Natural killer cell (primary cell): ENCODE measurements around the gene SLCO3A1. TPM values are rescaled to one million over a fixed set of nuclear protein-coding genes. Genes with fewer than 3 reads are reported as not detected.

Experiments used
- ATAC-seq, 3 donors: fragments of 150-1000 bp in 2 of 3; fragments of 200-7000 bp in 1 of 3; cut with Tn5 transposase; 1 replicate in 1 of 3; 2 replicates in 2 of 3; pipeline ENCODE4 v1.10.0; 2021; ENCODE audit warnings: mild to moderate bottlenecking in 2 of 3, moderate library complexity in 2 of 3
- DNase-seq, 2 donors: peaks; one replicate each; pipeline versions ENCODE4 v3.0.0 to v3.0.0-alpha.2; 2013 to 2021; ENCODE audit warnings: mixed read lengths in 1 of 2
- H3K27ac ChIP-seq: one replicate; pipeline ENCODE4 v1.5.1; 2013; ENCODE audit warnings: mild to moderate bottlenecking, low read length
- H3K27me3 ChIP-seq: one replicate; pipeline ENCODE4 v1.6.1; 2013; ENCODE audit warnings: low read length; ENCODE audit not compliant: control insufficient read depth, insufficient read depth
- H3K36me3 ChIP-seq: one replicate; pipeline ENCODE4 v1.6.1; 2013; ENCODE audit warnings: low read length; ENCODE audit not compliant: control insufficient read depth, insufficient read depth
- H3K4me1 ChIP-seq: one replicate; pipeline ENCODE4 v1.6.1; 2013; ENCODE audit warnings: low read length; ENCODE audit not compliant: control insufficient read depth, insufficient read depth
- H3K4me3 ChIP-seq: one replicate; pipeline ENCODE4 v1.5.1; 2013; ENCODE audit warnings: low read length
- H3K9me3 ChIP-seq: one replicate; pipeline ENCODE4 v1.6.1; 2013; ENCODE audit warnings: low read length; ENCODE audit not compliant: control insufficient read depth, insufficient read depth
- H3K27ac Mint-ChIP-seq, 2 donors: one replicate each; pipeline ENCODE4 v1.8.0; 2022; ENCODE audit warnings: mild to moderate bottlenecking in 2 of 2, mixed read lengths in 2 of 2, moderate library complexity in 1 of 2
- H3K27me3 Mint-ChIP-seq, 2 donors: one replicate each; pipeline ENCODE4 v1.8.0; 2022; ENCODE audit warnings: low read depth in 2 of 2, mixed read lengths in 2 of 2
- H3K36me3 Mint-ChIP-seq: one replicate; pipeline ENCODE4 v1.8.0; 2022; ENCODE audit warnings: mixed read lengths
- H3K4me1 Mint-ChIP-seq, 2 donors: one replicate each; pipeline ENCODE4 v1.8.0; 2022; ENCODE audit warnings: mixed read lengths in 2 of 2
- H3K4me3 Mint-ChIP-seq: one replicate; pipeline ENCODE4 v1.8.0; 2022; ENCODE audit warnings: mild to moderate bottlenecking, moderate library complexity, mixed read lengths
- H3K9me3 Mint-ChIP-seq, 2 donors: one replicate each; pipeline ENCODE4 v1.8.0; 2022; ENCODE audit warnings: mixed read lengths in 2 of 2
- CTCF ChIP-seq: fragments of 200-600 bp; IDR thresholded peaks from one replicate; pipeline ENCODE4 v1.8.0; 2022; ENCODE audit warnings: antibody characterized with exemption
- WGBS: methylation state at CpG from one replicate; pipeline ENCODE4 v1.1.7; 2013; ENCODE audit warnings: missing lambda C conversion rate; ENCODE audit not compliant: insufficient coverage; 5-methylcytosine and 5-hydroxymethylcytosine counted together
- intact Hi-C: fragments of 100-400 bp; cut with micrococcal nuclease; formaldehyde crosslinking; loops from one replicate; pipeline ENCODE4 v1.14.2; 2022
- total RNA-seq, 4 donors: library from RNA; stranded (reverse); fragments of 120-200 nt in 1 of 4; gene quantifications; one replicate each; pipeline versions ENCODE4 v1.2.3 to v1.2.4, GENCODE V29; 2013 to 2022

SLCO3A1 gene
- total RNA-seq, 3 donors from 2014 or later (not counting 1 experiment from before 2014, with no cell fraction given), result 48.5 to 73.5 (median 68.8) TPM

- no peaks in the 10 kb centered on the region for H3K36me3 ChIP-seq
- H3K4me3 ChIP-seq, result no peak overlapping the region
- no peak for DNase-seq
- H3K27ac ChIP-seq, result no peak overlapping the region
- Mint-ChIP-seq H3K9me3 (no peaks in the 10 kb centered on the region), H3K27me3 (no peaks in the 10 kb centered on the region), H3K4me3 (no peak overlapping the region), H3K4me1 (peaks cover 52 to 60% of the 10 kb centered on the region in 2 donors), H3K27ac (no peak overlapping the region), H3K36me3 (no peaks in the 10 kb centered on the region)
- intact Hi-C loops, result no loop called here
- no peak for ATAC-seq
- TF ChIP-seq CTCF, result no peak
- WGBS, result 97% methylated on average over 2 of the region's 3 CpGs
- H3K27me3 ChIP-seq, result no peaks in the 10 kb centered on the region
- no peaks in the 10 kb centered on the region for H3K9me3 ChIP-seq
- H3K4me1 ChIP-seq, result peaks cover 4% of the 10 kb centered on the region
These were observed 19.6 kb downstream of the SLCO3A1 start for GRCh38 chr15:91873138-91873536.

GRCh38 chr15:91874171-91874570 lies 20.7 kb downstream of the SLCO3A1 start:
- H3K36me3 ChIP-seq, result no peaks in the 10 kb centered on the region
- H3K4me3 ChIP-seq, result no peak overlapping the region
- ATAC-seq (no peak), DNase-seq (no peak)
- no peak for TF ChIP-seq CTCF
- H3K4me1 ChIP-seq, result peaks cover 4% of the 10 kb centered on the region
- WGBS, result 92% methylated on average over 3 of the region's 3 CpGs
- Mint-ChIP-seq H3K27ac (no peak overlapping the region), H3K4me3 (no peak overlapping the region), H3K9me3 (no peaks in the 10 kb centered on the region), H3K36me3 (no peaks in the 10 kb centered on the region), H3K27me3 (no peaks in the 10 kb centered on the region), H3K4me1 (peaks cover 51 to 65% of the 10 kb centered on the region in 2 donors)
- H3K9me3 ChIP-seq, result no peaks in the 10 kb centered on the region
- intact Hi-C loops, result no loop called here
- no peak overlapping the region for H3K27ac ChIP-seq
- H3K27me3 ChIP-seq, result no peaks in the 10 kb centered on the region

- H3K27ac ChIP-seq, result no peak overlapping the region
- H3K9me3 ChIP-seq, result no peaks in the 10 kb centered on the region
- intact Hi-C loops, result no loop called here
- DNase-seq (no peak), ATAC-seq (no peak)
- H3K4me1 ChIP-seq, result peaks cover 4% of the 10 kb centered on the region
- no peaks in the 10 kb centered on the region for H3K36me3 Mint-ChIP-seq
- no peak overlapping the region for H3K4me3 Mint-ChIP-seq
- WGBS, result 99% methylated on average over 8 of the region's 9 CpGs
- H3K27ac Mint-ChIP-seq, result no peak overlapping the region
- no peak overlapping the region for H3K4me3 ChIP-seq
- no peaks in the 10 kb centered on the region for H3K9me3 Mint-ChIP-seq
- H3K4me1 Mint-ChIP-seq, result peaks cover 60 to 63% of the 10 kb centered on the region in 2 donors
- H3K27me3 ChIP-seq, result no peaks in the 10 kb centered on the region
- H3K36me3 ChIP-seq, result no peaks in the 10 kb centered on the region
- TF ChIP-seq CTCF, result no peak
- no peaks in the 10 kb centered on the region for H3K27me3 Mint-ChIP-seq
These were observed 21.6 kb downstream of the SLCO3A1 start for GRCh38 chr15:91874992-91875660.

- DNase-seq (no peak), ATAC-seq (no peak)
- H3K4me3 ChIP-seq, result no peak overlapping the region
- intact Hi-C loops, result no loop called here
- TF ChIP-seq CTCF, result no peak
- no peaks in the 10 kb centered on the region for H3K36me3 ChIP-seq
- 92% methylated on average over 5 of the region's 5 CpGs for WGBS
- Mint-ChIP-seq H3K27ac (no peak overlapping the region), H3K9me3 (no peaks in the 10 kb centered on the region), H3K4me1 (peaks cover 61 to 65% of the 10 kb centered on the region in 2 donors), H3K27me3 (no peaks in the 10 kb centered on the region), H3K4me3 (no peak overlapping the region), H3K36me3 (no peaks in the 10 kb centered on the region)
- no peak overlapping the region for H3K27ac ChIP-seq
- no peaks in the 10 kb centered on the region for H3K27me3 ChIP-seq
- H3K9me3 ChIP-seq, result no peaks in the 10 kb centered on the region
- peaks cover 2% of the 10 kb centered on the region for H3K4me1 ChIP-seq
These were observed 22.7 kb downstream of the SLCO3A1 start for GRCh38 chr15:91876187-91876586.
